GM08714 (cell line): Measurements from ENCODE around the gene RAPGEF4.

Experiments
- H3K4me3 ChIP-seq: fragments of 200-500 bp; sonication (Bioruptor generic); 2 replicates; pipeline ENCODE4 v1.5.1; 2014; ENCODE audit warnings: mild to moderate bottlenecking, low read length, inconsistent platforms
- ZNF274 ChIP-seq: IDR thresholded peaks from 2 replicates; pipeline ENCODE4 v1.6.1; 2012; ENCODE audit warnings: mild to moderate bottlenecking, low read depth, low read length

The RAPGEF4 gene

DNA sequence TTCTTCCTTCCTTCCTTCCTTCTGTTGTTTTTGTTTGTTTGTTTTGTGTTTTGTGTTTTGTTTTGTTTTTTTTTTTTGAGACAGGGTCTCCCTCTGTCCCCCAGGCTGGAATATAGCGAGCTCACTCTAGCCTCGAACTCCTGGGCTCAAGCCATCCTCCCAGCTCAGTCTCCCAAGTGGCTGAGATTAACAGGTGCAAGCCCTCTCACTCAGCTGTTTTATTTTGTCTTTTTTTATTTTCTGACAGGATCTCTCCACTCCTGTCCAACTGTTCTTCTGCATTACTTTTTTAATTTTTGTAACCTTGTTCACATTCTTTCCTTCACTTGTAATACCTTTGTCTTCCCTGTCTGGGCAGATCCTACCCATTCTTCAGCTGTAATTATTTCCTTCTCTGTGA lies 363.6 kb downstream of the RAPGEF4 start:
- no peak overlapping the region for H3K4me3 ChIP-seq
- no peak for TF ChIP-seq ZNF274

DNA sequence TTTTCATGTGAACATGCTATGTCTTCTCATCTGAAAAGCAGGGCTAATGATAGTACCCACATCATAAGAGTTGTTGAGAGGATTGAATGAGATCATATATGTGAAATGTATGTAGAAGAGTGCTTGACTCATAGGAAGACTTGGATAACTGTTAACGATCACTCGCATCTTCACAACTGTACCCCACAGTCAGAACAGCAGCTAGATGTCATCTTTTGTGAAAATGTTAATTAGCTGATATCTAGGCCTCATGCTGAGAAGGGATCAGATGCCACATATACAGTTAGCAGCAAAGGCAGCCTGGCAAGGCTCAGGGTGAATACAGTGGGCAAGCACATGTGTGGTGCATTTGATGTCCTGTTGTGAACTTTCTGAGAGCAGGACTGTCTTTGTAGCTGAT lies 364.2 kb downstream of the RAPGEF4 start:
- TF ChIP-seq ZNF274 = no peak
- H3K4me3 ChIP-seq = no peak overlapping the region

DNA sequence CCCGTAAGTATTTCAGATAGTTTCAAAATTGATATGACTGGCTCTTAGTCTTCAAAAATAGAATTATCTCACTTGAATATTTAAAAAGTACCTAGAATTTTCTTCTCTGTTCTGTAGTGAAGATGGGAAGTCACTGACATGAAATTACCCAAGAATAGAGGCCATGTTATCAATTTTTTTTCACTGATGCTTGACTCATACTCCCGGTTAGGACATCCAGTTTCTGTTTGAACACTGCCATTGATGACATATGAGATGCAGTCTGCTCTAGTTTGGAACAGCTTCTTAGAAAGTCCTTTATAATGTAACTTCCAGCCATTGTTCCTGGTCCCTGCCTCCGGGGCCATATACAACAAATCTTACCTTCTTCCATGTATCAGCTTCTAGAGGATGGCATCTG lies 366.0 kb downstream of the RAPGEF4 start:
- no peak overlapping the region for H3K4me3 ChIP-seq
- no peak for TF ChIP-seq ZNF274
